Stimulated activated CD4-positive, alpha-beta T cell treated with anti-CD3 and anti-CD28 coated beads, TNF-alpha, amount 100 ng/mL, for 1 hour (primary cell): Measurements from ENCODE around the gene PRR35.

ENCODE experiments used
- DNase-seq, 3 donors: peaks; one replicate each; pipeline ENCODE4 v3.0.0-alpha.2; 2020; ENCODE audit warnings: low read depth in 3 of 3, low spot score in 1 of 3

Gene PRR35

GRCh38 chr16:546909-547770 is 13.1 kb upstream of the PRR35 start:
- peak in 1 of 3 donors; percentile 45 for DNase-seq

- no peak for DNase-seq
Observed at GRCh38 chr16:548586-548985, 11.6 kb upstream of the PRR35 start.

DNA sequence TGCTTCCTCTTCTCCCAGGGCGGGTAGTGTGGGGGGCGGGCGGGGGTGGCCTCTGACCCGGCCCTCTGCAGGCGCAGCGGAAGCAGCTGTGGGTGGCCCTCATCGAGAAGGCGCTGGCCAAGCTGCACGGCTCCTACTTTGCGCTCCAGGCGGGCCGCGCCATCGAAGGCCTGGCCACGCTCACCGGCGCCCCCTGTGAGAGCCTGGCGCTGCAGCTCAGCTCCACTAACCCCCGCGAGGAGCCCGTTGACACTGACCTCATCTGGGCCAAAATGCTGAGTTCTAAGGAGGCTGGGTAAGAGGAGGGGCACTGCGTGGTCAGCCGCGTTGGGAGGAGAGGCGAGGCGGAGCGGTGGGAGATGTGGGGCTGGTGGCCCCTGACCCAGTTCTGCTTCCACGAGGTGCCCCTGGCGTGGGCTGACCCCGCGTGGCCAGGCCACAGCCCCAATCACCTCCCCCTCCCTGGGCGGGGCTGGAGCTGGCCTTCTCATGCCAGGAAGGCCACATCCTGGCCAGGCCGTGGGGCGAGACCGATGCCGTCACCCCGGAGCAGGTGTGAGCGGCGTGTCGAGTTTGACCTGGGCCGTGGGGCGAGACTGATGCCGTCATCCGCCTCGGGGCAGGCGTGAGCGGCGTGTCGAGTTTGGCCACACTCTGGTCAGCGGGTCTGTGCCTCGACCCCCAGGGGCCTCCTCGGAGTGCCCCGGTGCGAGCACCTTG is 10.5 kb upstream of the PRR35 start:
- no peak for DNase-seq

DNA sequence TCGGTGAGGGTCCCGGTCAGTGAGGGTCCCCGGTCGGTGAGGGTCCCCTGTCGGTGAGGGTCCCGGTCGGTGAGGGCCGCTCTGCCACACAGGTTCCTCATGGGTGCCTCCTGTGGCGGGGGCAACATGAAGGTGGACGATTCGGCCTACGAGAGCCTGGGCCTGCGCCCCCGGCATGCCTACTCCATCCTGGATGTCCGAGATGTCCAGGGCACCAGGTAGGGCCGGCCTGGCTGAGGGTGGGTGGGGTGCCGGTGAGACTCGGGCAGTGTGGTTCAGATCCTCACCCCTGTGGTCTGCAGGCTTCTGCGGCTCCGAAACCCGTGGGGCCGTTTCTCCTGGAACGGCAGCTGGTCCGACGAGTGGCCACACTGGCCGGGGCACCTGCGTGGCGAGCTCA is 9.0 kb upstream of the PRR35 start:
- DNase-seq, result no peak

DNA sequence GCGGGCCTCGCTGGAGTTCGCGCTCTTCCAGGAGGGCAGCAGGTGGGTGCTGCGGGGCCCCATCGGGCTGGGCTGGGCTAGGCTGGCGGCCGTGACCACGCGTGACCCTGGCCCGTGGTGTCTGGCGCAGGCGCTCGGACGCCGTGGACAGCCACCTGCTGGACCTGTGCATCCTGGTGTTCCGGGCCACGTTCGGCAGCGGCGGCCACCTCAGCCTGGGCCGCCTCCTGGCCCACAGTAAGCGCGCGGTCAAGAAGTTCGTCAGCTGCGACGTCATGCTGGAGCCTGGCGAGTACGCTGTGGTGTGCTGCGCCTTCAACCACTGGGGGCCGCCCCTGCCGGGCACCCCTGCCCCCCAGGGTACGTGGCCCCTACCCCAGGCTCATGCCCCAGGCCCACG is 8.0 kb upstream of the PRR35 start:
- no peak for DNase-seq

DNA sequence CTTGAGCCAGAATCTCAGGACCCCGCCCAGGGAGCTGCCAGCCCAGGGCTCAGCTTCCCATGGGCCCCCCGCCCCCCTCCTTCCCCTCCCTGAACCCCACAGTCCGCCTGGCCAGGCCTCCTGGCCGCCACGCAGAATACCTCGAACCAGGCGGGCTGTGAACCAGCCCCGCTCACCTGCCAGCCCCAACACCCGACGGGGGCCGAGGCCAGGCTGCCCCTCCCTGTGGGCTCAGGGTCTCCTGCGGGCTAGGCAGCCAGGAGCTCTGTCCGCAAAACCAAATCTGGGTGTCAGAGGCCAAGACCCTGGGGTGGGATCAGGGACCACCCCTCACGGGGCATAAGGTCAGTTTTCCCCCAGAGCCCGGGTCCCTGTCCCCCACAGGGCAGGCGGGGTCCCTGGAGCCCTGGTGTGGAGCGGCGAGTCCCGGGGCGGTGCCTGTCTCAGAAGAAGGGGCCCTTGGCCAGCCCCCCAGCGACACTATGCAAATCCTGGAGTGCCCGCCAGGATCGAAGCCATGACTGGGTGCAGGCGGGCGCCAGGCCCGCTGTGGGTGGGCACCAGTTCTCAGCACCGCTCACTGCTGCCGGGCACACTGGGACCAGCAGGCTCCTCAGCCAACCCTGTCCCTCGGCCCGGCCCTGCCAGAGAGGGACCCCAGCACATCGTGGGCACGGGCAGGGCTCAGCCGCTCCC is 6.4 kb upstream of the PRR35 start:
- DNase-seq, result no peak

- no peak for DNase-seq
Observed at GRCh38 chr16:554297-554621, 5.9 kb upstream of the PRR35 start.

DNA sequence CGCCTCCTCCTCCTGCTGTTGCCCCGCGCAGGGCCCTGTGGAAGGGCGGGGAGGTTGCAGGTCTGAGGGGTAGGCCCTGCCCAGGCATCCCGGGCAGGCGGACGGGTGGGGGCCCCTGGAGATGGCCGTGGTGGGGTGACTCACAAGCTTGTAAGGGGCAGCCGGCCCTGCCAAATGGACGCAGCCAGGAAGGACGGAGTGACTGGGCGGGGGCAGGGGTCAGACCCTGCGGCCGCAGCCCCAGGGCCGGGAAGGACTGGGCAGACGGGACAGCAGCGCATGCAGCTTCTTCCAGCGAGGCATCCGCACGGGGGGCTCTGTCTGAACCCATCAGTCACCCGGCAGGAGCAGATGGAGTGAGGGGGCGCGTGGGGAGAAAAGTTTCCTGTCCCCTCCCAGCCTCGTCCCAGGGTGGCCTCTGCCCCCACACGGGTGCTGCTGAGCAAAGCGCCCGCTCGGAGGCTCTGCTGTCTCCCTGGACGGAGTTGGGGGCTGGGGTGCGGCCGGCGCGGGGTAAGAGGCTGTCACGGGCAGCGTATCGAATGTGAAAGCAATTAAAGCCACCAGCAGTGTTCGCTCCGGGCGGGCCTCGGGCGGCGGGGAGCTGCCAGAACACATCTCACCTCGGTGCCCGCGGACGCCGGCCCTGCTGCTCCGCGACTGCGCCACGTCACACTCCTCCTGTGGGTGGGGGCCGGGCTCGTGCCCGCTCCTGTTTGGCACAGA is 5.4 kb upstream of the PRR35 start:
- no peak for DNase-seq

GRCh38 chr16:555528-556473 is 4.4 kb upstream of the PRR35 start:
- DNase-seq, result no peak

GRCh38 chr16:556474-557173 is 3.6 kb upstream of the PRR35 start:
- no peak for DNase-seq

GRCh38 chr16:557463-558297 is 2.5 kb upstream of the PRR35 start:
- DNase-seq, result no peak

GRCh38 chr16:558298-559020 is 1.7 kb upstream of the PRR35 start:
- DNase-seq, result no peak

GRCh38 chr16:559021-559380 is 1.2 kb upstream of the PRR35 start:
- no peak for DNase-seq

- DNase-seq, result no peak
Observed at GRCh38 chr16:559411-560203, 587 bp upstream of the PRR35 start.

DNA sequence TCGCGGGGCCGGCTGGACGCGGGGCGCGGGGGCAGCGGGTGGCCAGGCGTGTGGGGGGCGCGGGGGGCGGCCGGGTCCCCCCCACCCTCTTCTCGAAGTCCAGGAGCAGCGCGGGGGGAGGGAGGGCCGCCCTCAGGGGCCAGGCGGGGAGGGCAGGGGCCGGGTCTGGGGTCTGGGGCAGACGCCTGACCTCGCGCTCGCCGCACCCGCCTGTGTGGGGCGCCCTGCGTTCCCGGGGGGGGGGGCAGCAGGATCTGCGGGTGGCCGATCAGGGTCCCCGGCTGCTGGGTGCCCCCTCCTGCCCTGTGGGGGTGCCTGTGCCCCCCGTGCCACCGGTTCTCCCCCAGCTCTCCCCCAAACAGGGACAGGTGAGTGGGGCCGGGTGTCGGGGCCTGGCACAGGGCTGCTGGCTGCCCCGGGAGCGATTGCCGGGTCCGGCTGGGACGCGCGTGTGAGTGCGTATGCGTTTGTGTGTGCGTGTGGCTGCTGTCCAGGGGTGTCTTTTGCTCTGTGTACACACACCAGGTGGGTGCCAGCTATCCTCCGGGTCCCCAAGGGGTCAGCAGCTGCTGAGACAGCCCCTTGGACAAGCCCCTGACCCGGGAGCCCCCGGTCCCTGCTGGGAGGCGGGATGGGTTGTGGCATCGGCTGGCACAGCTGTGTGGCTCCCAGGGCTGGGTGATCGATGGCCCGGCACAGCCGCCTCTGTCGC is 663 bp downstream of the PRR35 start:
- DNase-seq, result no peak

DNA sequence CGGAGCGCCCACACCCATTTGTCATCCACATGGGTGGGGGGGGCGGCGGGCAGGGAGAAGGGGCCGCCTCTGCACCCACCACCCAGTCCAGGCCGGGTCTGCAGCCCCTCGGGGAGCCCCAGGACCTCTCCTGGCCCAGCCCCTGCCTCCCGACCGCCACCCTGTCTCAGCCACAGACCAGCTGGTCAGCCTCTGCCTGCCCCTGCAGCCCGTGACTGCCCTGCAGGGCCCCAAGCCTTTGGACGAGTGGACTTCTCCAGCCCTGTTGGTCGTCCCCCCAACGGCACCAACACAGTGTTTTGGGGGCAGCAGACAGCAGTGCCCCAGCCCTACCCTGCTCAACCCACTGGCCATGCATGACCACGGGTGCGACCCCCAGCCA is 1.2 kb downstream of the PRR35 start:
- no peak for DNase-seq
